CD1c-positive myeloid dendritic cell (primary cell): ENCODE results near the gene PMEPA1.

ENCODE experiments used
- DNase-seq: peaks from one replicate; pipeline ENCODE4 v3.0.0-alpha.2; 2016; ENCODE audit errors: extremely low spot score

Gene PMEPA1

DNA sequence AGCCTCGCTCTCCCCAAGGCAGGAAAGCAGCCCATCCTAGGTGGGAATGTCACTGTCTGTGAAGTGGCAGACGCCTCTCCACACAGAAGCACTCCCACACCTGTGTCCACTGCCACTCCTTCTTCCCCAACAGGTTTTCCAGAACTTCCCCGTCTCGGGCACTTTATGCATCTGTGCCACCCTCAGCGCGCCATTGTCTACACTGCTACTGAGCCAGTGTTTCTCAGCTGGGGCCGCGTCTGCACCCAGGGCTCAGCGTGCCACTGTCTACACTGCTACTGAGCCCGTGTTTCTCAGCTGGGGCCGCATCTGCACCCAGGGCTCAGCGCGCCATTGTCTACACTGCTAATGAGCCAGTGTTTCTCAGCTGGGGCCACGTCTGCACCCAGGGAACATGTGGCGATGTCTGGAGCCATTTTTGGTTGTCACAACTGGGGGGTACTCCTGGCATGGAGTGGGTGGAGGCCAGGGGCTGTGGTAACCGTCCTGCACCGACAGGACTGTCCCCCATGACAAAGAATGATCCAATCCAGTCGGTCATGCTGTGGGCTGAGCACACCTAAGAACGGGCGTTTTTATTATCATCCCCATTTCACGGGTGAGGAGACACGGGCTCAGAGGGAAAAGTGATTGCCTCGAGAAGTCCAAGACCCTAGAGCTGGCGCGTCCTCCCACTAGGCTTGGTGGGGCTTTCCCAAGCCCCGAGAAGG lies 47.9 kb downstream of the PMEPA1 start:
- DNase-seq, result no peak

DNA sequence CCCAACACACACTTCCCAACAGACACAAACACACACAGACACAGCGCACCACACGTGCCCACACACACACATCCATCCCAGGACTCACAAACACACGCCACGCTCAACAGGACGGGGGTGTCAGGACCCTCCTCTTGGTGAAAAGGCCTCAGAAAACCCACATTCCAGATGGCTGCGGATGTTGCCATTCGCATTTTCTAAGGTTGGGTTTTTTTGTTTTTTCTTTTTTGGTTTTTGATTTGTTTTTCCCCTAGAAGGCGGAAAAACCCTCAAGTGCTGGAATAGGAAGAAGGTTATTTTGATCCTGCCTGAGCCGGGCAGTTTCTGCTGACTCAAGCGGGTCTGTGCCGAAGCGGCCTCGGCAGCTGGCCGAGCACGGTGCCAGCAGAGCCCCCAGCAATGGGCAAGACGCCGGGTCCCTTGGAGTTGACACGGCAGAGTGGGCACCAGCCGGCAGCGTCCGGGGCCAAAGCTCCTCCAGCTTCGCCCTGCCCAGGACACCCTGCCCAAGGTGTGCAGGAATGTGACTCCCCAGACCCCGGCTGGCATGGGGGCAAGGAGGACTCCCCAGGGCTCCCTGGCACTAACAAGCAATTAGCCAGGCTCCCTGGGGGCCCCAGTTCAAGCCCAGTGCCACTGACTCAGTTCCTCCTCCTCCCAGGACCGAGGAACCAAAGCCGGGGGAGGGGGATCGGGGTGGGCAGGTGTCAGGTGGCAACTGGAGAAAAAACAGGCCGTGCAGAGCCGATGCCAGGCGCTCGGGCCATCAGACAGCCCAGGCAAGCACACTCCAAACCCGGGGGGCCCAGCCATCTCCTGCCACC lies 48.7 kb downstream of the PMEPA1 start:
- no peak for DNase-seq

DNA sequence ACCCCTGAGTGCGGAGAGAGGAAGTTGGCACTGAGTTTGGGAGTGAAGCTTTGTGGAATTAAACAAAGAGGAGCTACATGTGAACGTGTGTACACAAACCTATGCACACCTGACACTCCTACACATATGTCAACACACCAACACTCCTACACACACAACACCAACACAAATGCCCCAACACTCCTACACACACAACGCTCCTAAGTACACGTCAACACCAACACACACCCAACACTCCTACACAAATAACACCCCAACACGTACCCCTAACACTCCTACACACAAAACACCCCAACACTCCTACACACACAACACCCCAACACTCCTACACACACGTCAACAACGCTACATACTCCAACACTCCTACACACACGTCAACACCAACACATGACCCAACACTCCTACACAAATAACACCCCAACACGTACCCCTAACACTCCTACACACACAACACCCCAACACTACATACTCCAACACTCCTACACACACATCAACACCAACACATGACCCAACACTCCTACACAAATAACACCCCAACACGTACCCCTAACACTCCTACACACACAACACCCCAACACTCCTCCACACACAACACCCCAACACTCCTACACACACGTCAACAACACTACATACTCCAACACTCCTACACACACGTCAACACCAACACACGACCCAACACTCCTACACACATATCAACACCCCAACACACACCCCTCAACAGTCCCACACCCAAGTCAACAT lies 49.5 kb downstream of the PMEPA1 start:
- no peak for DNase-seq

DNA sequence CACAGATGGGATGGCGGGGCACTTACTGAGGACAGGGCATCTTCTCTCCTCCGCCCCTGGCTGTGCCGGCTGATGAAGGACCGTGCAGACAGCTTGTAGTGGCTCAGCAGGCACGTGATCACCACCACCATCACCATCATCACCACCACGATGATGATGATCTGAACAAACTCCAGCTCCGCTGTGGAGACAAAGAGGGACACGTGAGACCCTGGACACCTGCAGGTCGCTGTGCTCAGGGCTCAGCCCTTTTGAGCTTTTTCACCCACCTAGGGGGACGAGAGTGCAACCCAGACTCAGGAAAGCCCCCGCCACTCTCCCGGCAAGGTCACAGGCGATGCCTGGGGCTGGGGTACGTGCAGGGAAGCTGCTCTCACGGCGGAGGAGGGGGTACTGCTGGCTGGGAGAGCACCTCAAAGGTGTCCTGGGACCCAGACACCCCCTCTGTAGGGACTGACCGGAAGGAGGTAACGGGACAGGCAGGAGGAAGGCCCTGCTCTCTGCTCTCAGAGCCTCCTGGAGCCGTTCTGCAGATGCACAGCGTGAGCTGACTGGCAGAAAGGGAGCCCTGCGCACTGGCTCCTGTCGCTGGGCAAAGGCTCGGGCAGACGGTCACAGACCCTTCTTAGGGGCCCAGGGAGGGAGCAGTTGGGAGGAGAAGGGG lies 50.2 kb downstream of the PMEPA1 start:
- no peak for DNase-seq

DNA sequence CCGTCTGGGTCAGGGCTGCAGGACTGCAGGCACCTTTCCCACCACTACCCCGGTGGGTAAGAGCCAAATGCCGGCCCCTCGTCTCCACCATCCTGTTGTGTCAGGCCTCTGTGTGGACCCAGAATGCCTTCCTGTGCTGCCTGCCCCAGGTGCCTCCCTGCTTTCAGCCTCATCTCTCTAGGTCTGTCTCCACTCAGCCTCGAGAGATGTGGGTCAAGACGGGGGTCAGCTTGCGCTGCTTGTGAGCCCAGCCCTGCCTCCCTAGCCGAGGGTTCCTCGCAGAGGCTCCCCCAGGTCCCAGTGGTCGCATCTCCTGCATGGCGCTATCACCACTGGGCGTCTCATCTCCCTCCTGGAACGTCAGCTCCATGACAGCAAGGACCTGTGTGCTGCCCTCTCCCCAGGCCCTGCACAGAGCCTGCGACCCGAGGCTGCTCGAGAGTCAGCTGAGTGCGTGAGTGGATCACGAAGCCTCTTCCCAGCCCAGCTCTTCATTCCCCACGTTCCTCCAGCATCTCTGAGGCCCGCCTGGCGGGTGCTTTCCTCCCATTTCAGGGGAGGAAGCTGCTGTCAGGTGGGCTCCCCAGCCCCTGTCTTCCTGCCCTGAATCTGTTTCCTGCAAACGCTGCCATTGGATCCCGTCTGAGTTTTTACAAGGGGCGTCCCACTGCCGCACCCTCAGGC lies 50.8 kb downstream of the PMEPA1 start:
- DNase-seq, result no peak

DNA sequence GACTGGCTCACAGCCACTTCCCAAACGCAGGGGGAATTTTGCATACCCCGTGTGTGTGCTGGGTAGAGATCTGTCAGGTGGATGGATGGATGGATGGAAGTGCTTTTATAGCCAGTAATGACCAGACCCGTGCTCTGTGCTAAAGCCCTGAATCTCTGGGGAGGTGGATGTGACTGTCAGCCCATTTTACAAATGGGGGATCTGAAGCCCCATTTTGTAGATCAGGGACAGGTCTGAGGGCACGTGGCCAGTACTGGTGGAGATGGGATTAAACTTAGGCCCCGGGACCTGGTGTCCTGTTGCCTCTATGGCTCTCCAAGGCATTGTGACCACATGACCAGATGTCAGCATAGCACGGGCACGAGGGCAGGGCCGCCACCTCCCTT lies 51.4 kb downstream of the PMEPA1 start:
- DNase-seq, result no peak

DNA sequence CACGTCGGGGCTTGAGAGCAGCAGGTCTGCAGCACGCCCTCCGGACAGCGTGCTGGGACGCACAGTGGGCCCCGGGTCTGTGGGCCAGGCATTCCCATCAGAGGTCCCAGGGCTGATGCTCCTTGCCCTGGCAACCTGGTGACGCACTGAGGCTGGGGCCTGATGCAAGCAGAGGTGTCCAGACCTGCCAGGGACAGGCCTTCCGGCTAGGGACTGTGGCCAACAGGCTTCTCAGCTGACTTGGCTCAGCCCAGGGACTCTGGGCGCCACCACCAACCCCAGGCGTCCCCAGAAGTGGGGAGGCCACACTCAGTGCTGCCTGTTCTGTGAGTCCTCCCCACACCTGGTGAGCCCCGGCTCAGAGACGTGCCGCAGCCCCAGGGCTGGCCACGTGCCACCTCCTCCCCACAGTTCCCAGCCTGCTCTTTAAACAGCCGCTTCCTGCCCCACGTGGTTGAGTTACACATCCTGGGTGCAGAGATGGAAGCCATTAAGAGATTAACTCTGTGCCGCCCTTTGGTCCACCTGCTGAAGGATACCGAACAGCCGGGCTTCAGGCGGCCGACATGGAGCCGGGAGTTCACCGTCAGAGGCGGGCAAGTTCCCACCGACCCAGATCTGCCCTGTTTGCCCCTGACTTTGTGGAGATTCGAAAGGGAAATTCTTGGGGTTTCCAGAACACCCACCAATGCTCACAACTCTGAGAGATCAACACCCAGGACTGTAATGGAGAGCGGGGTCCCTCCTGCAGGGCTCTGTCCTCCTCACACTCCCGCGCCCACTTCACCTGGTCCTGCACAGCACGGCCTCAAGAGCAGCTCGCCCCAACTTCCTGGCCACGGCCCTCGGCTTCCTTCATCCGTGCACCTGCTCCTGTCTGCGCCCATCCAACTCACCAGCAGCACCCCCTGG lies 52.0 kb downstream of the PMEPA1 start:
- DNase-seq, result no peak

DNA sequence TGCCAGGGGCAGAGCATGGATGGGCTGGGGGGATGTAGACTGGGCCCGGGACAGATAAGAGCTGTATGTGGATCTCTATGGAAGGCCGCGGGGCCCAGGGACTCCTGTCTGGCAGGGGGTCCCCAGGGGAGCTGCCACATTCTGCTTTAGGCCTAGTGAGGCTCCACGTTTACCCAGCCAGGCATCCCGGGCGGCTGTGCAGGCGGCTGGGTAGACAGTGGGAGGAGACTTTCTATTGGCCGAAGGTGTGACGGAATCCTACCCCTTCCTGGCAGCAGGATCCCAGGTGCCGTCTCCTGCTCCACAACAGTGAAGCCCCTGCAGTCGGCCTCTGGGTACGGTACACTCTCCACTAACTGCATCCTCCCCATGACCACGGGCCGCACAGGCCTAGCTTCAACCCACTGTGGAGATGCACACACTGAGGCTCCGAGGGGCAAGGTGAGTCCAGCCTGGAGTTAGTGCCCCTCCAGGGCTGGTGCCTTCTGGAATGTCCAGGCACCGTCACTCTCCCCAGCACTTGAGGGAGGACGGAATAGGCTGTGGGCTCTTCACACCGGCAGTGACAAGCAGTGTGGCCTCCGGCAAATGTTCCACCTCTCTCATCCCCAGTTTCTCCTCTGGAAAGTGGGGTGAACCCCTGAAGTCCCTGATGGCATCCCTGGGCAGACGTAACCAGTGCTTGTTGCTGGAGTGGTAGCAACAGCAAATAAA lies 52.8 kb downstream of the PMEPA1 start:
- DNase-seq, result no peak

DNA sequence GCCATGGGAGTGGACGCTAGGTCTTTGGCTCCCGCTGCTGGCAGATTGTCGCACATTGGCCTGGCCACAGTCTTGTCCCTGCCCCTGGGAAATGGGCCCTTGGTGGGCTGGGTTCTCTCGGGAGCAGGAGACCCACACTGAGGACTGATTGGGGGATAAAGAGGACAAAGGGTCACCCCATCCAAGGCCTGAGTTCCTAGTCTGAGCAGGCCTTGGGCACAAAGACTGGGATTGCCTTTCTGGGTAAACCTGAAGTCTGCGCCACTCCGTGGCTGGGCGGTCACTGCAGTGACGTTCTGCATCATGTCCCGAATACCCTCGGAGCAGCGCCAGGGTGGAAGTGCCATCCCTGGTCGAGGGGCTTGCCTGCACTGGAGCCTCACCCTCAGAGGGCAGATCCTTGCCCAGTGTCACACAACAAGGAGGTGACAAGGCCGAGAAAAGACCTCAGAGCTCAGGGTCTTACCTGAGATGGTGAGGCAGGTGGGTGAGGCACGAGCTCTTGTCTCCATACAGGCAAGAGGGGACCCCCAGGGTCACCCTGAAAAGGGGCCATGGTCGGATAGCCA lies 53.5 kb downstream of the PMEPA1 start:
- no peak for DNase-seq

DNA sequence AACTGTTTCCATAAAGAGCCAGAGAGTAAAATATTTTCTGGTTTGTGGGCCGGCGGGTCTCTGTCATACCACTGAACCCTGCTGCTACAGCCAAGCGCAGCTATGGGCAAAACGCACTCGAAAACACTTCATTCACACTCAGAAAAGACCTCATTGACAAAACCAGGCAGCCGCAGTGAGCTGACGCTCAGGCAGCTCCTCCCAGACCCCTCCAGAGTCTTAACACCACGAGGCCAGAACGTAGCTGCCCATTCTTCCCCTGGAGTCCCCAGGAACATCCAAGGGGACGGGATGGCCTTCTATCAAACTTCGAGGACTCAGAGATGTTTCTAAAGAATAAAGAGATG lies 54.0 kb downstream of the PMEPA1 start:
- no peak for DNase-seq

DNA sequence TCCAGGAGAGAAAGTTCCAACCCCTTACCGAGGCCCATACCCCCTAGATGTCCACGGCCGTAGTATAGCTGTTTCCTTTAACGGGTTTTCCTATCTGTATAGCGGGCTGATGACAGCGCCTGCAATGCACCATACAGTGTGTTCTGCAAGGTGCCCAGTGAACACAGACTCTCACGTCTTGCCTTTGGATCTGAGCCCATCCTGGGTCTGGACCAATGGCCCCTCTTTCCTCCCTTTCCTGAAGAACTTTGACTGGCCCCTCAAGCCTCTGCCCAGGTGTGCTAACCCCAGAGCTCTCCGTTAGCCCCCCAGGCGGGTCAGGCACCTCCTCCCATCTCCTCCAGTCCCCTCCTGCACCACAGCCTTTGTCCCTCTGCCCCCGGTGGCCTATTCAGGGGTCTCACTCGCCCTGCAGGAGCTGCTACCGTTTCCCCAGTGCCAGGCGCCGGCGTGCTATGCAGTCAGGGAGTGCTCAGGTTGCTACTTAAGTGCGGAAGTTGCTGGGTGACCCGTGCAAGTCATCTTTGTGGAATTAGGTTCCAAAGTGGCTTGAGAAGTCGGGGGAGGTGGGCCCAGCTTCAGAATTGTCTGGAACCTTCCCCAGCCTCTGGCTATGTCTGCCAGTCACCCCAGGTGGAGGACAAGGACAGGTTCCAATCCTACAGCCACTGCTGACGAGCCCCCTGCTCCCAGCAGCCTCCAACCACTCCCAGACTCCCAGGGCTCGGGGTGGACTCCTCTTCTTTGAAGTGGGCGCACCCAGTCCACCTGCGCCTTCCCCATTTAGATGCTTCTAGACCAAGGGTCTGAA lies 54.6 kb downstream of the PMEPA1 start:
- no peak for DNase-seq

DNA sequence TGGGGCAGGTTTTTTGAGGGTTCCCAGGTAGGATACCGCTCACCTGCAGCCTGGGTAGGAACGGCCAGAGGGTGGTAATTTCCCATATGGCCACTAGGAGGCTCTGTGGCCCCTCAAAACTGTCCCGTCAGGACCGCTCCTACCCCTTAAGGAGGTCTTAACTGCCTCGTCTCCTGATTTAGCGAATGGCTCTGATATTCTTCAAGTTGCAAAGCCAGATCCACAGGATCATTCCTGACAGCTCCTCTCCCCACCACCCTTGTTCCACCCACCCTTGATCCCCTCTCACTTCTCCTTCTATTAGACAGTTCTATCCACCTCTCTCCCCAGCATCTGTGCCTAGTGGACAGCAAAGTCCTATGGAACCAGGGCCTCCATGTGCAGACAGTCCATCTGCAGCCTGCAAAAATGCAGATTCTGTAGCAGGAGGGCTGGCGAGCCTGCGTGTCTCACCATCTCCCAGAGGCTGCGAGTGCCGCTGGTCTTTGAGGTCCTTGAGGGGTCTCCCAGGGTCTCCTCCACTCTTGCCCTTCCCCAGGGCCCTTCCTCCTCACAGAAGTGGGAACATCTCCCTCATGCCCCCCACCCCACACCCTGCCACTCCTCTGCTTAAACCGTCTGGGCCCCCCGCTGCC lies 55.3 kb downstream of the PMEPA1 start:
- peak; percentile 55 for DNase-seq

DNA sequence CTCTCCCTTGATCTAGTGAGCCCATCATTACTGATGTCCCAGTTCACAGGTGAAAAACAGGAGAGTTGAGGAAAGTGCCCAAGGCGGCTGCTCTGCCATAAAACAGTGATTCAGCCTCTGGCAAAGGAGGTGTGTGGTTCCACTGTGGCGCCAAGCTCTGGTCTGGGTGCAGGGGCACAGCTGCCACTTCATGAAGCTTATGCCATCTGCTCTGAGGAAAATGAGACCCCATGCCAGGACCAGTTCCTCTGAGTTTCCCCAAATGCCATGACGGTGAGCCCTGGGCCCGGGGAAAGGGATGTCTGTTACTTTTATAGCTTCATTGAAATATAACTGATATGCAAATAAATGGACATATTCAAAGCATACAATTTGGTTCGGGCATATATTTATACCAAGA lies 55.9 kb downstream of the PMEPA1 start:
- no peak for DNase-seq

DNA sequence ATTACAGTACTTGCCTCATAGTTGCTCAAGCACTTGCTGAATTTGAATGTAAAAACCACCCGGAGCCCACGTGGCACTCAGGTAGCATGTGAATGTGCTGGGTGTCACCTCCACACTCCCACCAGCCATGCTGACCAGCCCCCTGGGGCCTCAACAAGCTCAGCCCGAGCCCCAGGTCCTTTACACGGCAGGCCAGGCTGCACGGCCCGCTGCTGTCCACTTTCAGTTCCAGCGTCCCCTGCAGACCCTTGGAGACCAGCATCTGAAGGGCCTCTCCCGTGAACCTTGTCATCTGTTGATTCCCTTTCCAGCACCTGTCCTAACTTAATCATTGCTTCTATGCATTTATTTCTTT lies 56.3 kb downstream of the PMEPA1 start:
- DNase-seq, result no peak

DNA sequence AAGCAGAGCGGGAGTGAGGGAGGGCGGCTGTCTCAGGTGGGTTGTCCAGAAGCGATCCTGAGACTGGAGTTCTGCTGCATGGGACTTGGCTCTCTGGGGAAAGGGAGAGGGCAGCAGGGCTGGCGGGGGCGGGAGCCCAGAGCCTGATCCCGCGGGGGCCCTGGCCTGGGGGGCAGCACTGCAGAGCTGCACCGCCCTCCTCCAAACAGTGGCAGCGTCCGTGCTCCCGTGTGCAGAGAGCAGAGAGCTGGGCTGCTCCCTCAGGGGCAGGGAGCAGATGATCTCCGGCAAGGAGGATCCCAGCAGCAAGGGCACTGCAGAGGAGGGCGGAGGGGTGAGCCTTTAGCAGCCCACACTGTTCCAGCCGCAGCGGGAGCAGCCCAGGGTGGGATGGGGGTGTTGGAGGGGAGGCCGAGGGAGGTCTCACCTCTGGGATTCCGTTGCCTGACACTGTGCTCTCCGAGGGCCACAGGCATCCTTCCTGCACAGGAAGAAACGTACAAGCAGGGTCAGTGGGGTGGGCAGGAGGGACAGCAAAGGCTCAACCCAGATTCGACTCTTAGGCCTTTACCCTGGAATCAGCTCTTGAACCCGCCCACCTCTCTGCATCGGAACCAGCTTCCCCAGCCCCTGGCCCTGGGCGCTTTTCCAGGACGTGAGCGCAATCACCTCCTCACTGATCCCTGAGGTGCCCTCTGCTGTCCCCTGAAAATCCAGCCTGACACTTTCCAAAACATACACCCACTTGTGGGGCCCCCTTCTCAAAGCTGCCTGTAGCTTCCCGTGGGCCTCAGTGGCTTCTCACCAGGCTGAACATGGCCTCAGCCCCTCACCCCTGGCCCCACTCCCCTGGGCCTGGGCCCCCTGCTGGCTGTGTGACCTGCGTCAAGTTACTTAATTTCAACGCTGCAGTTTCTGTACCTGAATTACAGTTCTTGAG lies 56.9 kb downstream of the PMEPA1 start:
- DNase-seq, result no peak

DNA sequence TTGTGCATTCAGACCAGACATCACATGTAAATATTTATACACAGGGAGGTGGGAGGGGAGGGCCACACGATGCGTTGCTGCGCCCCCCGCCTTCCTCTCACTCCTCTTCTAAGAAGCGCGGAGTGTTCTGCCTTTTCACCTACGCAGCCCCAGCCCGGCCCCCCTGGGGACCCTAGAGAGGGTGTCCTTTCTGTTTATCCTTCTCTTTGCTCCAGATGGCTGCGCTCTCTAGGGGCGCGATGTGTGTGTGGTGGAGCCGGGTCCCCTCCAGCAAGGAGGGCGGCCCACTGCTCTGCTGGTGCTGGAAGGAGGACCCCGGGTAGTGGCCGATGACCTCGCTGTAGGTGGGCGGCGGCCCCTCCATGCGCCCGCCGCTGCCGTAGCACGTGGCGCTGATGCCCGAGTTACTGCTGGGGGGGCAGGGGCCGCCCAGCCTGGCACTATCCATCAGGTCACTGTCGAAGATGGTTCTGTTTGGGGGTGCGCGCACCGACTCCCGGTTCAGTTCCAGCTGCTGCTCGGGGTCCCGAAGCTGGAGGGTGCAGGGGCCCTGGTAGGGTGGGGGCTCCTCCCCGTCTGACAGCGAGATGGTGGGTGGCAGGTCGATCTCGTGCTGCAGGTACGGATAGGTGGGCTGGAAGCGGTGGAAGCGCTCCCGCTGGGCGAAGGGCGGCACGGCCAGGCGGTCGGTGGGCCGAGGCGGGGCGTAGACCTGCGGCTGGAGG lies 57.8 kb downstream of the PMEPA1 start:
- no peak for DNase-seq
